MCF 10A (cell line): Measurements from ENCODE around the gene MAP3K5. TPM values are rescaled to one million over a fixed set of nuclear protein-coding genes. Genes with fewer than 3 reads are reported as not detected.
A peak's percentile ranks its signal among the peaks of the same experiment; 100 is the strongest.

ENCODE experiments used
- BruUV-seq: library from RNA; stranded (reverse); fragments of 400-500 nt; replicated peaks from 2 replicates; lab custom pipeline; 2021; lab: Mats Ljungman, UMichigan
- CTCF ChIA-PET: fragments of 300-600 bp; sonication (Branson Sonifier 250); formaldehyde crosslinking; extraction: SDS; loops from one replicate; lab custom pipeline; 2021; ENCODE audit warnings: antibody characterized with exemption, inconsistent platforms; lab: Yijun Ruan, JAX
- POLR2A ChIA-PET: fragments of 300-600, 350-650 bp; sonication (Branson Sonifier 250); formaldehyde crosslinking; extraction: SDS; loops from one replicate; lab custom pipeline; 2020; ENCODE audit warnings: antibody characterized with exemption, inconsistent platforms; lab: Yijun Ruan, JAX
- DNase-seq: peaks from one replicate; pipeline ENCODE4 v3.0.0-alpha.2; 2018; ENCODE audit not compliant: unreplicated experiment
- H3K27ac Mint-ChIP-seq: one replicate; pipeline ENCODE4 v1.8.0; 2022; ENCODE audit warnings: mild to moderate bottlenecking, low read depth, mixed read lengths; ENCODE audit not compliant: unreplicated experiment
- H3K27me3 Mint-ChIP-seq: one replicate; pipeline ENCODE4 v1.8.0; 2022; ENCODE audit warnings: mixed read lengths; ENCODE audit not compliant: insufficient read depth, unreplicated experiment
- H3K36me3 Mint-ChIP-seq: one replicate; pipeline ENCODE4 v1.8.0; 2022; ENCODE audit warnings: mild to moderate bottlenecking, moderate library complexity, mixed read lengths; ENCODE audit not compliant: insufficient read depth, unreplicated experiment
- H3K4me1 Mint-ChIP-seq: one replicate; pipeline ENCODE4 v1.8.0; 2022; ENCODE audit warnings: mixed read lengths; ENCODE audit not compliant: insufficient read depth, unreplicated experiment
- H3K4me3 Mint-ChIP-seq: one replicate; pipeline ENCODE4 v1.8.0; 2022; ENCODE audit warnings: mild to moderate bottlenecking, moderate library complexity, mixed read lengths; ENCODE audit not compliant: unreplicated experiment
- H3K9me3 Mint-ChIP-seq: one replicate; pipeline ENCODE4 v1.8.0; 2022; ENCODE audit warnings: mixed read lengths; ENCODE audit not compliant: unreplicated experiment
- CTCF ChIP-seq: fragments of 200-600 bp; IDR thresholded peaks from one replicate; pipeline ENCODE4 v1.8.0; 2022; ENCODE audit warnings: antibody characterized with exemption, mild to moderate bottlenecking; ENCODE audit not compliant: unreplicated experiment
- intact Hi-C: fragments of 100-400 bp; cut with micrococcal nuclease; formaldehyde crosslinking; loops from 2 replicates; pipeline ENCODE4 v1.14.1; 2022
- total RNA-seq: library from RNA; stranded (reverse); gene quantifications from 2 replicates; pipeline ENCODE4 v1.2.3, GENCODE V29; 2022

Gene MAP3K5
- total RNA-seq, 1 experiment from 2014 or later, result 8.4 TPM

- Mint-ChIP-seq H3K4me3 (no peak overlapping the region), H3K4me1 (peaks cover 24% of the 10 kb centered on the region), H3K36me3 (peaks cover 13% of the 10 kb centered on the region), H3K27ac (no peak overlapping the region), H3K27me3 (no peaks in the 10 kb centered on the region), H3K9me3 (no peaks in the 10 kb centered on the region)
- no TSS peak for BruUV-seq
- intact Hi-C loops, result no loop called here
- ChIA-PET CTCF (interaction anchor here (1.1 kb wide), 1 partner anchor 20 kb away, joined by 4 read pairs; no protein-coding TSS in a partner anchor), POLR2A (no interaction called here)
- TF ChIP-seq CTCF, result no peak
- no peak for DNase-seq
These were observed 187.9 kb downstream of the MAP3K5 start for GRCh38 chr6:136604328-136604825.

GRCh38 chr6:136600818-136601217 lies 191.5 kb downstream of the MAP3K5 start:
- ChIA-PET CTCF (interaction anchor here (0.9 to 1.5 kb wide), 3 partner anchors 19 to 191 kb away, joined by 3 to 6 read pairs (median 3); partner anchors contain the start of gene MAP3K5), POLR2A (interaction anchor here (0.7 to 1.4 kb wide), 3 partner anchors 17 to 311 kb away, joined by 3 to 5 read pairs (median 3); partner anchors contain the start of gene BCLAF1)
- no peak for TF ChIP-seq CTCF
- BruUV-seq, result no TSS peak
- H3K4me3 Mint-ChIP-seq, result no peak overlapping the region
- no peaks in the 10 kb centered on the region for H3K9me3 Mint-ChIP-seq
- no peaks in the 10 kb centered on the region for H3K27me3 Mint-ChIP-seq
- DNase-seq, result no peak
- peaks cover 13% of the 10 kb centered on the region for H3K36me3 Mint-ChIP-seq
- H3K4me1 Mint-ChIP-seq, result no peaks in the 10 kb centered on the region
- intact Hi-C loops, result no loop called here
- no peak overlapping the region for H3K27ac Mint-ChIP-seq

- Mint-ChIP-seq H3K9me3 (peaks cover 5% of the 10 kb centered on the region), H3K4me3 (no peak overlapping the region), H3K27ac (no peak overlapping the region), H3K4me1 (peaks cover 4% of the 10 kb centered on the region), H3K27me3 (no peaks in the 10 kb centered on the region), H3K36me3 (peaks cover 13% of the 10 kb centered on the region)
- no TSS peak for BruUV-seq
- no peak for DNase-seq
- ChIA-PET POLR2A (no interaction called here), CTCF (no interaction called here)
- no peak for TF ChIP-seq CTCF
- intact Hi-C loops, result no loop called here
These were observed 192.8 kb downstream of the MAP3K5 start for GRCh38 chr6:136599329-136600011.

GRCh38 chr6:136598048-136598447 lies 194.2 kb downstream of the MAP3K5 start:
- intact Hi-C loops, result no loop called here
- Mint-ChIP-seq H3K27me3 (no peaks in the 10 kb centered on the region), H3K9me3 (peaks cover 12% of the 10 kb centered on the region), H3K27ac (peak overlapping the region; percentile 54), H3K4me3 (no peak overlapping the region), H3K4me1 (peaks cover 18% of the 10 kb centered on the region), H3K36me3 (peaks cover 2% of the 10 kb centered on the region)
- DNase-seq, result no peak
- BruUV-seq, result no TSS peak
- TF ChIP-seq CTCF, result no peak
- ChIA-PET POLR2A (interaction anchor here (1.6 kb wide), 1 partner anchor 12 kb away, joined by 4 read pairs; no protein-coding TSS in a partner anchor), CTCF (interaction anchor here (1.3 to 1.6 kb wide), 2 partner anchors 46 to 194 kb away, joined by 6 to 12 read pairs; partner anchors contain the start of gene MAP3K5)
